GM18907 (cell line): ENCODE results near the gene ANKFN1.
A peak's percentile ranks its signal among the peaks of the same experiment; 100 is the strongest.
"Not testable (repeated sequence)": the region's sequence is repeated elsewhere in the genome, so short reads cannot be mapped to it uniquely, and the experiment has no call there.

Experiments used
- ATAC-seq: cut with Tn5 transposase; IDR thresholded peaks from one replicate; pipeline ENCODE4 v1.9.1; 2021; ENCODE audit warnings: mild to moderate bottlenecking, moderate library complexity; ENCODE audit not compliant: unreplicated experiment

ANKFN1 gene

DNA sequence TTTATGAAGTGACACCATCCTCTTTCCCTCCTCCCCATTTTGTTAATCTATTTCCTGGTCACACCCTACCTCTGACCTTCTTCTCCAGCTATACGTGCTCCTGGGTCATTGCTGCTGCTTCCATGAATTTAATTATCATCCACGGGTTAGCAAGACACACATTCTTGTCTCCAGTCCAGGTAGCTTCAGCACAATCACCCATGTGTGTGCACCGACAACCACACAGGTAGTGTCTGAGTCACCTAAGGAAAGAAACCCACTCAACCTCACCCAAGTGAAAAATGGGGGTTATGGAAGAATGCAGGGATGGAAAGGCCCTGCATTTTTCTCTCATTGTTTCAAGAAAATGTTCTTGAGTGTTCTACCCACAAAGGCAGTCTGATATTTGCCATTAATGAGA is 135.5 kb downstream of the ANKFN1 start:
- ATAC-seq = not testable (repeated sequence)

GRCh38 chr17:56289321-56289720 is 136.0 kb downstream of the ANKFN1 start:
- no peak for ATAC-seq

DNA sequence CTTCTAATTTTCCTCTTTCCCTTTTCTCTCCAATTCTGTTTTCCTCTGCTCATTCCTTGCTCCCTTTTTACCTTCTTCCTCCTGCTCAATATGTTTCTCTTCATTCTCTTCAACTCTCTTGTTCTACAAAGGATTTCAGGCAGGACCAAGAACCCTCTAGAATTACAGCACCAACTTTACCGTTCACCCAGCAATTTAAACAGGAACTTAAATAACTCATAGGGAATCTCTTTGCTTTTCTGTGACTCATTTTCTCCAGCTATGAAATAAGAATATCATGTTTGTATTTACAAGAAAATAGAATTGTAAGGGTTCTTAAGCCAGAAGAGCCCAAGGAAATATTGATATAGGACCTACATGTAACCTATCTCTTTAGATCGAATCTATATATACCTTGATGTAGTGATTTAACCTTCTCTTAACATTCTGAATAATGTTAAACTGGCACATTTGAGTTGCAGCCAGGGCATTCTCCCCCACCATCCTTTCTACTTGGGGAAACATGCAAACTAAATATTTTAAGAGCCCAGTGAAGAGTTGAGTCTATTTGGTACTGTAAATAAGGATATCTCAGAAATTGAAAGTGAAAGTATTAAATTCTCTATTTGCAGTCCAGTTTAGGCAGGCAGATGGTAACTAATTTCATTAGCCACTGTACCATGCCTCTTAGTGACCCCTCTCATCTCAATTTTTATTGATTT is 137.0 kb downstream of the ANKFN1 start:
- ATAC-seq = peak; percentile 43

DNA sequence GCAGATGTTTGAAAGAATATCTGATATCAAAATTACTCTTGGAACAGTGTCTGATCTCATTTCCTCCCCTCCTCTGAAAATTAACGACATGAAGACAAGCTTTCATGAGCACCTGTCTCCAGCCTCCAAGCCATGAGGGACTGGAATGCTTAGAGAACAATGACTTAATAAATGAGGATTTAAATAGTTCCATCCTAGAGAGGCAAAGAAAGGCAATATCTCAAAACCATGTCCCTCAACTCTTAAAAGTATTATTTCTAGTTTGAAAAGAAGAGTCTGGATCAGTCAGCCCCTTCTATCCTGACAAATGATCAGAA is 137.5 kb downstream of the ANKFN1 start:
- ATAC-seq = no peak

DNA sequence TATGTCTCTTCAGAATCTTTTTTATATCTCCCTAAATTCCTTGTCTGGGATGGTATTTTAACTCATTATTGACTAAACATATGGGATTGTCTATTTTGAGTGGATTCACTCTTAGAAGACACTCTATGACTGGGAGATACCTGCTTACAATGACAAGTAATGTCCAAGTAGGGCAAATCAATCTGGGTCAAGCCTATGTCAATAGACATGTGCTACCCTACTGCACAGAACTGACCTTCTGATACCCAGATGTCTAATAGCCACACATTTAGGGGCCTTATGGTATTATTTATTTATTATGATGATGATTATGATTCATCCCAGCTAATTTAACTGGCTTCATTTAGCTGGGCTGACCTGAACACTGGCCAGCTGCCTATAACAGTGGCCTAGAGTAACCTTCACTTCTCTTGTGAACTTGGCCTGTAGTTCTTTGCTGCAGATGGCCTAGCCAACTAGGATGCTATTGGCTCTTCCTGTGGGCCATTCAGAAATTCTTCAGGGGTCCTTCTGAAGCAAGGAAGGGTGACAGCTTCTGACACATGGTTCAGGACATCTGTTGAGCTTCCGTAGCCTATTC is 138.0 kb downstream of the ANKFN1 start:
- no peak for ATAC-seq

GRCh38 chr17:56292010-56292409 is 138.7 kb downstream of the ANKFN1 start:
- ATAC-seq = no peak

DNA sequence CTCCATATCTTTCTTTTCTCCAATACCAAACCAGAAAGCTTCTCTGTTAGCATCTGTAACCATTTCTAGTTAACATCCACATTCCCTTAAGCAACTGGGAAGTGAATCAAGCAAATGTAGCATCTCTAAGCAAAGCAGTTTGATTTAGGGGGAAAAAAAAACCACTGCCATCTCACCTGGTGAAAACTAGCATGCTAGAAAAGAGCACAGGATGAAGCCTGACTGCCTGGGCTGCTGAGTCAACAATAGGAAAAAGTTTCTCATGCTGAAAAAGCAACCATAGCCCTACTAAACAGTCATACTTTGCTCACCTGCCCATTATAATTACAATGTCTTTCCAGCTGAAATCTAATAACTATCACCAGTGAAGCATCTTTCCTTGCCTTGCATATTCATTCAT is 139.3 kb downstream of the ANKFN1 start:
- no peak for ATAC-seq

DNA sequence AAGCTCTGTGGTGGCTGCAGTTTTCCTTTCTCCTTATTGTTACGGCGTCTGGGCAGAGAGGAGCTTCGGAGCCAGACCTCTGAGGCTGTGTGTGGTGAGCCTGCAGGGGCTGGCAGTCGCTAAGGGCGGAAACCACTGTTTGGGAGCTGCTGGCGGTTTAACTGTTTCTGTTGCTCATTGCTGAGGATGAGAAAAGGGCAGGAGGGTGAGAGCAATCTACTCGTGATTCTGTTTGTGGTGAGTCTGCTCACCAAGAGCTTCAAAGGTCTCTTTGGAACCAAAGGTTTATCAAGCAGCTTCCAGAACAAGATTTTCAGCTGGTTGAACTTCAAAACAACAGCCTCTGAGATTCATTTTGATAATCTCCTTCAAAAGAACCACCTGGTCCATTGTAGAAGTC is 143.9 kb downstream of the ANKFN1 start:
- no peak for ATAC-seq

DNA sequence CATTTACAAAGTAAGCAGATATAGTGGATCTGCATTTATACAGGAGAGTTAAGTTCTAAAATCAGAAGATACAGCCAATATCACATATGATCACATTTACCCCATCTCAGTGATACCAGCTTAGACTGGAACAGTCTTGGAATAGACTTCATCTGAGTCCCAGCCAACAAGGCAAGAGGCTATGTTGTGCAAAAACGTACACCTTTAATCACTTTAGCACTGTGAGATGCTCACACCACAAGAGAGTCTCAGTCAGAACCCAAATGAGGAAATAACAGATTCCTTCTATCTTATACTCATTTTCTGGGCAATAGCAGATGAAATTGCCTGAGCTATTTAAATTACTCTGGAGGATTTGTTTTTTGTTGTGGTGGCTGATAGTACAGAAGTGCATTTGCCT is 145.6 kb downstream of the ANKFN1 start:
- ATAC-seq = no peak

- no peak for ATAC-seq
Observed at GRCh38 chr17:56300144-56300543, 146.9 kb downstream of the ANKFN1 start.

DNA sequence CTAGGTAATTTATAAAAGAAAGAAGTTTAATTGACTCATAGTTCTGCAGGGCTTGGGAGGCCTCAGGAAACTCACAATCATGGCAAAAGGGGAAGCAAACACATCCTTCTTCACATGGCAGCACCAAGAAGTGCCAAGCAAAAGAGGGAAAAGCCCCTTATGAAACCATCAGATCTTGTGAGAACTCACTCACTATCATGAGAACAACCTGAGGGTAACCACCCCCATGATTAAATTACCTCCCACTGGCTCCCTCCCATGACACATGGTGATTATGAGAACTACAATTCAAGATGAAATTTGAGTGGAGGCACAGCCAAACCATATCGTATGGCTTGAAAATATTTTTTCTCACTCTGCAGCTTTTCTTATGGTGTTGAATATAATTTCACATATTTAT is 151.7 kb downstream of the ANKFN1 start:
- ATAC-seq = no peak

DNA sequence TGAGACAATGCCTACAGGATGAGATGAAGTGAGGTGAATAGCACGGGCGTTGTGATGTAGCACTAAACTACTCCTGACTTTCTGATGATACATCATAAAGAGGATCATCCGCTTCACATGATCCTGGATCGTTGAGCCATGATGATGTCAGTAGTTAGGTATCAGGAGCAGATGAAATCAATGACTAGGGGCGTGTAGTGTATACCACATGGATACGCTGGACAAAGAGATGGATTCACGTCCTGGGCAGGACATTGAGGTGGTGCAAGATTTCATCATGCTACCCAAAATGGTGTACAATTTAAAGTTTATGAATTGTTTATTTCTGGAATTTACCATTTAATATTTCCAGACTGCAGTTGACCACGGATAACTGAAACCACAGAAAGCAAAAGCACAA is 156.6 kb downstream of the ANKFN1 start:
- ATAC-seq = no peak

DNA sequence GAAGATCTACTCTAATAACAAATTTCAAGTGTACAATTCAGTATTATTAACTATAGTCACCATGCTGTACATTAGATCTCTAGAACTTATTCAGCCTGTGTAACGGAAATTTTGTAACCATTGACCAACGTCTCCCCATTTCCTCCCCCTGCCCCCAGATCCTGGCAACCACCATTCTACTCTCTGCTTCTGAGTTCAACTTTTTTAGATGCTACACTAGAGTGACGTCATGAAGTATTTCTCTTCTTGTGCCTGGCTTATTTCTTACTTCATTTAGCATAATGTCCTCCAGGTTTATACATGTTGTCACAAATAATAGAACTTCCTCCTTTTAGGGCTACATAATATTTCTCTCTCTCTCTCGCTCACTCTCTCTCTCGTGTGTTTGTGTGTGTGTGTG is 157.5 kb downstream of the ANKFN1 start:
- no peak for ATAC-seq

DNA sequence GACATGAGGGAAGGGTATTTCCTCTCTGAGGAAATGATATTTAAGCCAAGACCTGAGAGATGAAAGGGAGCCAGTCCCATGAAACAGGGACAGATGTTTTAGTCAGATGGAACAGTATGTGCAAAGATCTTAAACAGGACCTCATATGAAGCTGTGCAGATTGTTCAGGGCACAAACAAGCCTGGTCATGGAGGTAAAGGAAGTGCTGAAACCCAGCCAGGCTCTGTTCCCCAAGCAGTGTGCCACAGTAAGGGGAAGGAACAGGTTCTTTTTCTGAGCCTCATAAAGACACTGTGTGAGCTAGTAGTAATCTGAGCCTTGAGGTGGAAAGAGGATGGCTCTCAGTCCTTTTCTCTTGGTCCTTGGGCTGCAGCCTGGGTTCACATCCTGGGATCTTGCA is 159.9 kb downstream of the ANKFN1 start:
- ATAC-seq = no peak

DNA sequence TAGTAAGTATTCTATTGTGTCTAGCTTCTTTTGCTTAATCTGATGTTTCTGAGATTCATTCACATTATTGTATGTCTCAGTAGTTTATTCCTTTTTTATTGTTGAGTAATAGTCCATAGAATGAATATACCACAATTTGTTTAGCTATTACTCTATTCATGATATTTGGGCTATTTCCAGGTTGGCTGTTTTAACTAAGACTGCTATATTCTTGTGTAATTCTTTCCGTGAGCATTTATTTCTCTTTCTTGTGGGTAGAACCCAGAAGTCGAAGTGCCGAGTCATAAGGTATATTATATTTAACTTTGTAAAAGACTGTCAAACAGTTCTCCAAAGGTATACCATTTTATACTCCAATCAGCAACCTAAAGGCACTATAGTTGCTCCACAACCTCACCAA is 160.8 kb downstream of the ANKFN1 start:
- ATAC-seq = no peak

DNA sequence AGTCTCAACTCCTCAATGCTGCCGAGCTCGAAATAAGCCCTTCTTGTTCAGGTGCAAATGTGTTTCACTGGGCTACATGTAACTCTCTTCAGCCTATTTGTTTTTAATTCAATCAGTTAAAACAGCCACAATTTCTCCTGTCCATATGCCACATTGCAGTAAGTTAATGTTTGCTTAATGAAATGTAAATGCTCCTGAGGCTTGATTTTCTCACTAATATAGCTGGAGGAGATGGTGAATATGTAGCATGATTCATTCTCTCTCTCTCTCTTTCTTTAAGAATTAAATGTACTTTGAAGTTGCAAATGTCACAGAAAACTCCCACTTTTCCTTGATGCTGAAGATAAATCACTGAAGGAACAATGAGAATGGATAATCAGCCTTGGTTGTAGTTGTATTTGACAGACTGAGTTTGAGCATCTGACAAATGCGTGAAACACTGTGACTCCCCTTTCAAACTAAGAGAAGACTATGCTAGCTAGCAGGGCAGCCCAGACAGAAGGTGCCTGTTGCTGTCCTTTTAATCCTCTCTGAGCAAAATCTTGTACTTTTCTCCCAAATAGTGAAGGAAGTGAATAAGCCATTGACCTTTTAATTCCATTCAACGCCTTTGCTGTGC is 161.8 kb downstream of the ANKFN1 start:
- no peak for ATAC-seq

DNA sequence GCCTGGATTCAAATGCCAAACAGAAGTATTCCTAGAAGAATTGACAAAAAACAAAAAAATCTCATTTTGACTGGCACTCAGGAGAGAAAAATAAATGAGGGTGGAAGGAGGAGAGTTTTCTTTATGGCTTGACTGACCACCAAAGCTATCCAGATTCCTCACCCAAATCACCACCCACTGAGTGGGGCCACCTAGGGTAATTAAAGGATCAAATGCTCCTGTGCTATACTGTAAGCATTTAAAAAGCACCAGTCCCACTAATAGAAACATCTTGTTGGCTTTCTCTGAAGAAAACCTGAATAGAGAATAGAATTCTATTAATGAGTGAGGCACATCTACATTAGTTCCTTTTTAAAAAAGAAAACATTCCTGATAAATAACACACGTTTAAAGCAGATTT is 163.3 kb downstream of the ANKFN1 start:
- ATAC-seq = no peak

DNA sequence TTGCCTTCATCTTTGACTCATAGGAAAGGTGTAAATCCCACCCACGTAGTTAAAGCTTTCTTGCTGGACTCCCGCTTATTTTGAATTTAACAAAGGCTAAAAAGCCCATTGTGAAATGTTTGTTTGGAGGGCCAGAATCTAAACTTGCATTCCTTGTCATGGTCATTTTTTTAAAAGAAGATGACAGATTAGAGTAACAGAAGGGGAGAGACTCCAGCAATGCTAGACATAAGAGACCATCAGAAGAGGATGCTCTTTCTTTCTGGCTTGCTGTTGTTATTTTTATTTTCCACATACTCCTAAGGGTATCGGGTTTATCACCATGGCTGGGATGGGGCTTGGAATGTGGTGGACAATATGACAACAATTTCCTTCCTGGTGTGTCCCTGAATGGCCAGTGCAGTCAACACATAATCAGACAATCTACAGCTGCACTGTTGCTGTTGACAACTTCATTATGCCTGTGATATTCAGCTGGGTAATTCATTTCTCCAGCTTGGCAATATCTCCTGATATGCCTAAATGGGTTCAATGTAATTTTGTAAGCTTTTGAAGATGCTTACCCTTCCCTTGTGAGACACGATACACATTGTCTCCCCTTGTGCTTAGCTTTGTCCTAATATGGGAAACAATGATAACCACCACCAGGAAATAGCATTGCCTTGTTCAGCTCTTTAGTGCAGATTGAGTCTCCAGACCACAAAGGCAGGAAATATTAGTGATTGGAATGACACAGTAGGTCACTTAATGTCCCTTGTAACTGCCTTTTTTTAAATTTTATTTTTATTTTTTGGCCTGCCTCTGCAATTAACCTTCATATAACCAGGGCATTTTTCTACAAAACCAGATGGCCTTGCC is 164.3 kb downstream of the ANKFN1 start:
- no peak for ATAC-seq

DNA sequence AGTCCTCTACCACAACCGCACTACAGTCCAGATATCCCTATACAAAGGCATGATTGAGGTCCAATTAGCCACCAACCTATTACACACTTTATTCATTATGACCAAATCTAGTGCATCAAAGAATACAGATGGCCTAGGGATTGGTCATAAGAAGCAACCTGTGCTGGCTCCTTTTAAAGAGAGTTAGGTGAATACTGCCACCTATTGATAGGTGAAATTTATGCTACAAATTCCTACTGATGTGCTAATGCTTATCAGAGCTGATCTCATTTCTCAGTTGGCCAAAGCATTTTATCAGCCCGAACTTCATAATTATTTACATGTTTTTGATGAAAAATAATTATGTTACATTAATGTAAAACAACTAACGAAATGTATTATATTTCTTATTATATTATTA is 166.3 kb downstream of the ANKFN1 start:
- ATAC-seq = no peak

DNA sequence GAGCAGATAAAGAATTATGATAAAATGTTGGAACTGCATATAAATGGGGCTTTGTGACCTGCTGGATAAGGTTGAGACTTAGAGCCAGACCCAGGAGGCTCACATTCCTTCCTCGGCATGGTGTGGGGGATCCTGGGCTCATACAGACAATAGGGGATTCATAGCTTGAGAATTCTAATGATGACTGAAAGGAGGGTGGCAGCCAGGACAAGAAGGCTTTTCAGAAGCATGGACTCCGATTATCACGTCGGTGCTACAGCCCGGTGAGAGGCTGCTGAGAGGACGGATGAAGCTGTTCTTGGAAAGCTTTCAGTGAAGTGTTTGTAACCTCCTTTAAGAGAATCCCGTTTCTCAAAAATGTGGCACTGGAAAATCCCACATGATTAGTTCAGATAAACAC is 167.2 kb downstream of the ANKFN1 start:
- no peak for ATAC-seq

- ATAC-seq = no peak
Observed at GRCh38 chr17:56322991-56323390, 169.7 kb downstream of the ANKFN1 start.

- no peak for ATAC-seq
Observed at GRCh38 chr17:56324676-56325075, 171.4 kb downstream of the ANKFN1 start.
